GM12873 (cell line): ENCODE measurements around the gene PTPRG.

ENCODE experiments used
- CTCF ChIP-seq: IDR thresholded peaks from 2 replicates; pipeline ENCODE4 v1.5.1; 2012; ENCODE audit warnings: low read depth, mild to moderate bottlenecking, moderate library complexity, low read length, control low read depth; ENCODE audit not compliant: insufficient read depth; ENCODE audit errors: missing control alignments

PTPRG gene

DNA sequence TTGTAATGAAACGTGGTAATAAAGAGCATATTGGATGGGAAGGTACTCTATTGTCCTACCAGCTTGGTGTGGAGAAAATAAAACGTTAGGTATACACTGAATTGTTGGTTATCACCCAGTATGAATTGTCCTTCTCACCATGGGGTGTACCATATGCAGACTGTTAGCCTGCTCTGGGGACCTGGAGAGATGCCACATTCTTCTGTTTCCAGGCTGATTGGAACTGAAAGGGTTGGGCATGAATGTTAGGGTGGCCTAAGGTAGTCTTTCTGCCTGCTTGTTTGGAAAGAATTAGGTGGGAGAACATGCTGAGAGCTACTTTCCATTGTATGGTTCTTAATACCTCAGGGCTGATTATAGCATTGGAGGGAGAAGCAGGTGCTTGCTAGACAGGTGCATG, 340.6 kb downstream of the PTPRG start:
- TF ChIP-seq CTCF: no peak

GRCh38 chr3:61903074-61903473, 341.7 kb downstream of the PTPRG start:
- TF ChIP-seq CTCF: no peak

- no peak for TF ChIP-seq CTCF
Measured at GRCh38 chr3:61903931-61904657, 342.7 kb downstream of the PTPRG start.

GRCh38 chr3:61907210-61907795, 345.9 kb downstream of the PTPRG start:
- TF ChIP-seq CTCF: no peak

GRCh38 chr3:61908382-61908781, 347.0 kb downstream of the PTPRG start:
- TF ChIP-seq CTCF: no peak

DNA sequence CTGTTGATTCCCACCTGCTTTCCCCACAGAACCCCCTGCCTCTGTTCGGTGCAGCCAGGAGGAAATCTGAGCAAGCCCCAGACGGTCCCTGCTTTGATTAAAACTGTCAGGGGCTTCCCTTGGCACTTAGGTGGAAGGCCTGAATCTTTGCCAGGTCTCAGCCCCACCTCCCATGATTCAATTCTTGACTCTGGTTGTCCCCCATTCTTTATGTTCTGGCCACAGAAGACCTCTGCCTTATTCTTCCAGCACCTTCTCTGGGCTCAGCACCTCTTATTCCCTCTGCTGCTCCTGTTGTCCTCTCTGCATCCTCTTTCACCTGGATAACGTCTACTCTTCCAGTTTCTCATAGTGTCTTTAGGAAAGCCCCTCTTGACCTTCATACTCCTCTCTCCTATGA, 349.4 kb downstream of the PTPRG start:
- no peak for TF ChIP-seq CTCF

DNA sequence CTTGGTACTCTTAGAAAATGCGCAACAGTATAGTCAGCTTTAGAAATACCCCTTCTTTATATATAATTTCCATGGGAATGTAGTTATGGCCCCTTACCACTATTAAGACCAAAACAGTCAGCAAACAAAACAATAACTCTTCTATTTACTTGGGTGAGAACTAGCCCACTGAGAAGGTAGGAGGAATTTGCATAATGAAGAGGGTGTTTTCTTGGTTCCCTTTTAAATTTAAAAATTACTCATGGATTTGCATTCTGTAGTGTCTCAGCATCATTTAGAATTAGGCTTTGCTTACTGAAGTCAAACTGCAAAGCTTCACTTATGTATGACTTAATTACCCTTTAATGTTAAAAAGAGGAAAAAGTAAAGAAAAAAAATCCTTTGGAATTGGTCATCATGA, 350.8 kb downstream of the PTPRG start:
- TF ChIP-seq CTCF: no peak
